ENCODE data around the gene PHF19. TPM values are rescaled to one million over a fixed set of nuclear protein-coding genes. Genes with fewer than 3 reads are reported as not detected.

The PHF19 gene
- total and polyA plus RNA-seq, 11 donors, result 9.6 to 28.0 (median 12.5) TPM

DNA sequence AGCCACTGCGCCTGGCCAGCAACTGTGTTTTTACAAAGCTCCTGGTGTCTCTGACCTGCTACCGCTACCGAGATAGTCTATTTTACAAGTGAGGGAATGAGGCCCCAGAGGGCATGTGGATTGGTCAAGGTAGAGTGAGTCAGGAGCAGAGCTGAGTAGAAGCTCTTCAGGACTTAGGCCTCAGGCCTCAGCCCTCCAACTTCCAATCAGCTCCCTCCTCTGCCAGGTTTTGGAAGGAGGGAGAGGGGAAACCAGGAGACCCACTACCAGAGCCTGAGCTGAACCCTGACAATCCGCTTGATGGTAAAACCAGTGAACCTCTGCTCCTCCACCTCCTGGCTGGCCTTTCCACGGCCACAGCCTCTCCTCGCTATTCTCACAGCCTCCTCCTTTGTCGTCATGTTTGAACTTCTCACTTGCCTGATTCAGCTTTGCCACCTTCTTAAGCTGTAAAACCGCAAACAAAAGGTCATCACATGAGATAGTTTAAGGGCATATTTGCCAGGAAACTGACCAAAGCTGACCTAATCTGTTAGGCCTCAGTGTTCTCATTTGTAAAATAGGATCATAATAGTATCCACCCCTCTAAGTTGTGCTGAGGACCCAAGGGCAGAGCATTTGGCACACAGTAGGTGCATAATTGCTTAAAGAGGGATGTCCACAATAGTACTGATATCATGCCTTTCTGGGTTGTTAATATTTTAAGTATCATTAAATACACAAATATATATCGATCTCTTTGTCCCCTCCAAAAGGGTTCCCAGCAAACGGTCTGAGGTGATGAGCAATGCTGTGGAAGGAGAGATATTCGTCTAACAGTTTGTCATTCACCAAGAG is 47.9 kb upstream of the PHF19 start:
- H3K27ac ChIP-seq, result peak overlapping the region in 2 of 12 donors; percentile 18 to 98
- no peaks in the 10 kb centered on the region for H3K9me3 ChIP-seq
- ATAC-seq, result no peak
- peaks cover 0 to 92% (median 26%) of the 10 kb centered on the region in 12 donors for H3K4me1 ChIP-seq
- TF ChIP-seq, protein P1, sequence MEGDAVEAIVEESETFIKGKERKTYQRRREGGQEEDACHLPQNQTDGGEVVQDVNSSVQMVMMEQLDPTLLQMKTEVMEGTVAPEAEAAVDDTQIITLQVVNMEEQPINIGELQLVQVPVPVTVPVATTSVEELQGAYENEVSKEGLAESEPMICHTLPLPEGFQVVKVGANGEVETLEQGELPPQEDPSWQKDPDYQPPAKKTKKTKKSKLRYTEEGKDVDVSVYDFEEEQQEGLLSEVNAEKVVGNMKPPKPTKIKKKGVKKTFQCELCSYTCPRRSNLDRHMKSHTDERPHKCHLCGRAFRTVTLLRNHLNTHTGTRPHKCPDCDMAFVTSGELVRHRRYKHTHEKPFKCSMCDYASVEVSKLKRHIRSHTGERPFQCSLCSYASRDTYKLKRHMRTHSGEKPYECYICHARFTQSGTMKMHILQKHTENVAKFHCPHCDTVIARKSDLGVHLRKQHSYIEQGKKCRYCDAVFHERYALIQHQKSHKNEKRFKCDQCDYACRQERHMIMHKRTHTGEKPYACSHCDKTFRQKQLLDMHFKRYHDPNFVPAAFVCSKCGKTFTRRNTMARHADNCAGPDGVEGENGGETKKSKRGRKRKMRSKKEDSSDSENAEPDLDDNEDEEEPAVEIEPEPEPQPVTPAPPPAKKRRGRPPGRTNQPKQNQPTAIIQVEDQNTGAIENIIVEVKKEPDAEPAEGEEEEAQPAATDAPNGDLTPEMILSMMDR (IDR thresholded peaks at IDR 0.05), result no peak
- TF ChIP-seq POLR2A (IDR thresholded peaks at IDR 0.05), result no peak
- 84 to 91% (median 88%) methylated on average over 11 of the region's 11 CpGs for WGBS, 4 donors
- intact Hi-C loops (cut with DNase I), result loop anchor here in 2 of 10 donors (5.0 kb wide), 1 partner anchor 48 kb away; the partner anchor contains the start of gene PHF19 (in 2 of the 2)
- no peaks in the 10 kb centered on the region for H3K27me3 ChIP-seq
- peak overlapping the region in 1 of 12 donors; percentile 92 for H3K4me3 ChIP-seq
- DNase-seq, result no peak
- H3K36me3 ChIP-seq, result peaks cover 0 to 13% (median 0%) of the 10 kb centered on the region in 9 donors

DNA sequence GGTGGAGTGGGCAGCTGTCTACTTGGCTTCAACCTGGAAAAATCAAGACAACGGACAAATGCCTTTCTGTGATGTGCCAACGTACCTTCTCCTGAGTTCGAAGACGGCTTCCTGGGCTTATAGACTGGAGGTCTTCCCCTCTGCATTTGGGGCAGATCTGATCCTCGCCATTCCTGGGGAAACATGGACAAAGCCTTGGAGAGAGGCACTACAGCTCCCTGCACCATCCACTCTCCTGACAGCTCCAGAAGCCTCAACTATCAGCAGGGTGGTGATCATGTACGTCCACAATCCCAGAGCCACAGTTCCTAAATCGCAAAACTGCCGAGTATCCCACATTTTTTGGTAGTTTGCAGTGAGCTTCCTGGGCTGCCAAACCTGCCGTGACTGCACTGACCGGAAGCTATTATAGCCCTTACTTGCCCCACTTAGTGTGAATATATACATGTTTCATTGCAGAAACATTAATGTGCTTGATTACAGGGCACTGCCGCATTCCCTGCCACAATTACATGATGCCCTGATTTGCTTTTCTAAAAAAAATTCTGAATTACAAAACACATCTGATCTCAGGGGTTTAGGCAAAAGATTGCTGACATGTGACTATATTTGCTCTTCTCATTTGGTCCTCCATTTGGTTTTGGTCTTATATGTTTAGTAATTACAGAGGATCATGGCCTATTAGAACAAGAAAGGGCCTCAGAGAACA is 46.8 kb upstream of the PHF19 start:
- Histone ChIP-seq H3K9me3 (no peaks in the 10 kb centered on the region), H3K4me1 (peaks cover 0 to 93% (median 30%) of the 10 kb centered on the region in 12 donors), H3K4me3 (peak overlapping the region in 1 of 12 donors; percentile 92), H3K27ac (peak overlapping the region in 1 of 12 donors; percentile 98), H3K27me3 (no peaks in the 10 kb centered on the region), H3K36me3 (peaks cover 0 to 18% (median 0%) of the 10 kb centered on the region in 9 donors)
- no peak for DNase-seq
- intact Hi-C loops (cut with DNase I), result no loop called here
- no peak for ATAC-seq
- WGBS, 4 donors, result 93 to 96% (median 94%) methylated on average over 11 of the region's 11 CpGs
- TF ChIP-seq POLR2A (IDR thresholded peaks at IDR 0.05), result no peak
- TF ChIP-seq, protein P1 (IDR thresholded peaks at IDR 0.05), result no peak

DNA sequence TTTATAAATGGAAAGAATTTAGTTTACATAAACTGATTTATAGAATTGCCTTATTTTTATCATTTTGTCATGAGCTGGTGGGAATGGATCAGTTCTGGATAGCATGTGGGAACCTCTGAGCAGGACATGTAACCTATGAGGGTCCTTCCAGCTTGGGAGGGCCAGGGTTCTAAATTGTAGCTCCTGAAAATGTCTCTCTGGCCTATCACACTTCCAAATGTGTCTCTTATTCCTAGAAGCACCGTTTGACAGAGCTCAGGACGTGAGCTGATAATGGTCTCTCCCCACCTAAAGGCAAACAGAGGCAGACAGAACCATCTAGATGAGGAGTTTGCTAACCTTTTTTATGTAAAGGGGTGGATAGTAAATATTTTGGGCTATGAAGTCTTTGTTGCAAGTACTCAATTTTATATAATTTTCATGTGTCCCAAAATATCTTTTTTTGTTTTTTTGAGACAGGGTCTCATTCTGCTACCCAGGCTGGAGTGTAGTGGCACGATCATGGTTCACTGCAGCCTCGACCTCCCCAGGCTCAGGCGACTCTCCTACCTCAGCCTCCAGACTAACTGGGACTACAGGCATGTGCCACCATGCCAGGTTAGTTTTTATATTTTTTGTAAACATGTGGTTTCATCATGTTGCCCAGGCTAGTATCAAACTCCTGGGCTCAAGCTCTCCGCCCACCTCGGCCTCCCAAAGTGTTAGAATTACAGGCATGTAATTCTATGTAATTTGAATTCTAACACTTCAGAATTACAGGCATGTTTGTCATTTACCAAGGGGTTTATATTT is 45.6 kb upstream of the PHF19 start:
- ATAC-seq (no peak), DNase-seq (no peak)
- 71 to 80% (median 74%) methylated on average over 7 of the region's 7 CpGs for WGBS, 4 donors
- intact Hi-C loops (cut with DNase I), result no loop called here
- Histone ChIP-seq H3K36me3 (peaks cover 0 to 23% (median 0%) of the 10 kb centered on the region in 9 donors), H3K4me3 (peak overlapping the region in 1 of 12 donors; percentile 92), H3K4me1 (peaks cover 0 to 92% (median 30%) of the 10 kb centered on the region in 12 donors), H3K27me3 (no peaks in the 10 kb centered on the region), H3K9me3 (peaks cover 0 to under 1% (median 0%) of the 10 kb centered on the region in 12 donors), H3K27ac (peak overlapping the region in 5 of 12 donors; percentile 11 to 98 (median 56))
- TF ChIP-seq, protein P1 (IDR thresholded peaks at IDR 0.05), result no peak
- TF ChIP-seq POLR2A (IDR thresholded peaks at IDR 0.05), result no peak
